Suprapubic skin (tissue), 3 donors: ENCODE data around the gene RPL31.

Source experiments
- CTCF ChIP-seq, 2 donors: fragments of 200-600 bp in 1 of 2; fragments of 450-650 bp in 1 of 2; sonication (generic) in 1 of 2; IDR thresholded peaks; one replicate each; pipeline ENCODE4 v1.5.1; 2016 to 2019; ENCODE audit warnings: antibody characterized with exemption in 2 of 2, mild to moderate bottlenecking in 1 of 2, moderate library complexity in 1 of 2
- EP300 ChIP-seq: sonication (generic); formaldehyde crosslinking; IDR thresholded peaks from one replicate; pipeline ENCODE4 v1.6.1; 2017; ENCODE audit warnings: antibody characterized with exemption

- TF ChIP-seq CTCF (IDR thresholded peaks at IDR 0.05): no peak
- no peak for TF ChIP-seq EP300
These were observed 10.7 kb upstream of the RPL31 start for GRCh38 chr2:100991404-100991773.
